NCI-H345 treated with DMSO at 0.1 percent for 48 hours (cell line): ENCODE data around the gene GNG7.
"Not testable (repeated sequence)": the region's sequence is repeated elsewhere in the genome, so short reads cannot be mapped to it uniquely, and the experiment has no call there.

Experiments used
- DNase-seq: peaks from one replicate; lab custom pipeline; 2025; ENCODE audit not compliant: unreplicated experiment; lab: John Stamatoyannopoulos, UW

Gene GNG7

GRCh38 chr19:2606774-2607173 is 95.7 kb downstream of the GNG7 start:
- DNase-seq, result not testable (repeated sequence)

- not testable (repeated sequence) for DNase-seq
These were observed 96.6 kb downstream of the GNG7 start for GRCh38 chr19:2605889-2606288.

- no peak for DNase-seq
These were observed 97.7 kb downstream of the GNG7 start for GRCh38 chr19:2604747-2605329.

- DNase-seq, result no peak
These were observed 99.2 kb downstream of the GNG7 start for GRCh38 chr19:2603334-2603733.

GRCh38 chr19:2602391-2603181 is 99.9 kb downstream of the GNG7 start:
- no peak for DNase-seq

- DNase-seq, result no peak
These were observed 101.3 kb downstream of the GNG7 start for GRCh38 chr19:2600914-2601870.

- DNase-seq, result no peak
These were observed 108.2 kb downstream of the GNG7 start for GRCh38 chr19:2594319-2594718.

- DNase-seq, result no peak
These were observed 109.7 kb downstream of the GNG7 start for GRCh38 chr19:2592824-2593223.

GRCh38 chr19:2591537-2592291 is 110.8 kb downstream of the GNG7 start:
- no peak for DNase-seq

- DNase-seq, result no peak
These were observed 111.7 kb downstream of the GNG7 start for GRCh38 chr19:2590630-2591399.

GRCh38 chr19:2589441-2589840 is 113.1 kb downstream of the GNG7 start:
- DNase-seq, result no peak

GRCh38 chr19:2588081-2588777 is 114.3 kb downstream of the GNG7 start:
- no peak for DNase-seq

GRCh38 chr19:2587001-2587719 is 115.3 kb downstream of the GNG7 start:
- no peak for DNase-seq

GRCh38 chr19:2586196-2586595 is 116.3 kb downstream of the GNG7 start:
- no peak for DNase-seq

- DNase-seq, result no peak
These were observed 118.5 kb downstream of the GNG7 start for GRCh38 chr19:2584002-2584401.

- DNase-seq, result no peak
These were observed 119.2 kb downstream of the GNG7 start for GRCh38 chr19:2582984-2583956.

- not testable (repeated sequence) for DNase-seq
These were observed 122.1 kb downstream of the GNG7 start for GRCh38 chr19:2580396-2580795.
